ENCODE data around the gene STEAP1B.

GRCh38 chr7:22395222-22395621, 104.8 kb downstream of the STEAP1B start:
- TF ChIP-seq, protein P1, sequence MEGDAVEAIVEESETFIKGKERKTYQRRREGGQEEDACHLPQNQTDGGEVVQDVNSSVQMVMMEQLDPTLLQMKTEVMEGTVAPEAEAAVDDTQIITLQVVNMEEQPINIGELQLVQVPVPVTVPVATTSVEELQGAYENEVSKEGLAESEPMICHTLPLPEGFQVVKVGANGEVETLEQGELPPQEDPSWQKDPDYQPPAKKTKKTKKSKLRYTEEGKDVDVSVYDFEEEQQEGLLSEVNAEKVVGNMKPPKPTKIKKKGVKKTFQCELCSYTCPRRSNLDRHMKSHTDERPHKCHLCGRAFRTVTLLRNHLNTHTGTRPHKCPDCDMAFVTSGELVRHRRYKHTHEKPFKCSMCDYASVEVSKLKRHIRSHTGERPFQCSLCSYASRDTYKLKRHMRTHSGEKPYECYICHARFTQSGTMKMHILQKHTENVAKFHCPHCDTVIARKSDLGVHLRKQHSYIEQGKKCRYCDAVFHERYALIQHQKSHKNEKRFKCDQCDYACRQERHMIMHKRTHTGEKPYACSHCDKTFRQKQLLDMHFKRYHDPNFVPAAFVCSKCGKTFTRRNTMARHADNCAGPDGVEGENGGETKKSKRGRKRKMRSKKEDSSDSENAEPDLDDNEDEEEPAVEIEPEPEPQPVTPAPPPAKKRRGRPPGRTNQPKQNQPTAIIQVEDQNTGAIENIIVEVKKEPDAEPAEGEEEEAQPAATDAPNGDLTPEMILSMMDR (conservative IDR thresholded peaks at IDR 0.05 in 1 of 2, IDR thresholded peaks at IDR 0.05 in 1 of 2; ENCODE audit: extremely low read depth in 1 of 2, insufficient read depth in 1 of 2, low read depth in 1 of 2, low read length in 2 of 2), result no peak
- TF ChIP-seq EZH2 (IDR thresholded peaks at IDR 0.05; ENCODE audit: borderline replicate concordance, low read length), result no peak
